ENCODE results near the gene SEC11A.
A peak's percentile ranks its signal among the peaks of the same experiment; 100 is the strongest.

The SEC11A gene

DNA sequence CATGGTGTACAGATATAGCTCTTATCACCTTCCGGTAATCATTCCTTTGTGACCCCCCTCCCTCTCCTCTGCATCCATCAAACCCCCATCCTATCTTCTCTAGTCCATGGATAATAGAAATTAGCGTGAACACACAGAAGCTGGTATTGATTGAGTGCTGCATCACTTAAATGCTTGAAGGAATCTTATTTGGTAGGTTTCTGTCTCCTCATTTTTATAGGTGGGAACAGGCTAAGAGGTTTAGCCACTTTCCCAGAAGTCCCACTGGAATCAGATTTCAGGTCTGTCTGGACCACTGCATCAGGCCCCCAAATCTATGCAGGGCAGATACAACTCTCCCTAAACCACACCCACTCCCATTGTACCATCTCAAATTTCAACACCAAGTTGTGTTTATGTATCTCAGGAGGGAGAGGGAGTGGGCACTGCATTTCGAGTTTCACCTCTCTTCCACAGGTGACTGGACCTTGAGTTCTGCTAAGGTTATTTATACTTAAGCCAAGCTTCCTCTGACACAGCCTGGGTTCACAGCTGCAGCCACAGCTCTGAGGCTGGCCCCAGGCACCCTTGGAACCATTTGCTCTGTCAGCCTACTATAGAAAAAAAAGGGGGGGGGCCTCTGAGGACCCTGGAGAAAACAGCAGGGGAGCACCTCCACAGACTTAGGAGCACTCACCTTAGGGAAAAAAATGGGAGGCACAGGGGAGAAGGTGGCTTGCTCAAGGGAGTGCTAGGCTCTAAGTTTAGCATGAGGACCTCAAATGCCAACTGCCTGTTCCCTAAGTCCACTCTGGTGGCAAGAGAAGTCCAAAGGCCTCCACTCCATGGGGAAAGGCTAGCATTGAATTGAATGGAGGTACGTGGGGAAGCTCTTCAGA, 55.8 kb downstream of the SEC11A start:
- DNase-seq (ENCODE audit: low read depth): no peak
- H3K4me3 ChIP-seq (ENCODE audit: low read depth, low read length): no peak overlapping the region
- TF ChIP-seq, protein P1, sequence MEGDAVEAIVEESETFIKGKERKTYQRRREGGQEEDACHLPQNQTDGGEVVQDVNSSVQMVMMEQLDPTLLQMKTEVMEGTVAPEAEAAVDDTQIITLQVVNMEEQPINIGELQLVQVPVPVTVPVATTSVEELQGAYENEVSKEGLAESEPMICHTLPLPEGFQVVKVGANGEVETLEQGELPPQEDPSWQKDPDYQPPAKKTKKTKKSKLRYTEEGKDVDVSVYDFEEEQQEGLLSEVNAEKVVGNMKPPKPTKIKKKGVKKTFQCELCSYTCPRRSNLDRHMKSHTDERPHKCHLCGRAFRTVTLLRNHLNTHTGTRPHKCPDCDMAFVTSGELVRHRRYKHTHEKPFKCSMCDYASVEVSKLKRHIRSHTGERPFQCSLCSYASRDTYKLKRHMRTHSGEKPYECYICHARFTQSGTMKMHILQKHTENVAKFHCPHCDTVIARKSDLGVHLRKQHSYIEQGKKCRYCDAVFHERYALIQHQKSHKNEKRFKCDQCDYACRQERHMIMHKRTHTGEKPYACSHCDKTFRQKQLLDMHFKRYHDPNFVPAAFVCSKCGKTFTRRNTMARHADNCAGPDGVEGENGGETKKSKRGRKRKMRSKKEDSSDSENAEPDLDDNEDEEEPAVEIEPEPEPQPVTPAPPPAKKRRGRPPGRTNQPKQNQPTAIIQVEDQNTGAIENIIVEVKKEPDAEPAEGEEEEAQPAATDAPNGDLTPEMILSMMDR (IDR thresholded peaks at IDR 0.05; ENCODE audit: control insufficient read depth, extremely low read depth, insufficient read depth): no peak

- no peak for DNase-seq (ENCODE audit: low read depth)
- peak overlapping the region; percentile 46 for H3K4me3 ChIP-seq (ENCODE audit: low read depth, low read length)
- TF ChIP-seq, protein P1 (IDR thresholded peaks at IDR 0.05; ENCODE audit: control insufficient read depth, extremely low read depth, insufficient read depth): no peak
These were observed 57.0 kb downstream of the SEC11A start for GRCh38 chr15:84658788-84659411.

DNA sequence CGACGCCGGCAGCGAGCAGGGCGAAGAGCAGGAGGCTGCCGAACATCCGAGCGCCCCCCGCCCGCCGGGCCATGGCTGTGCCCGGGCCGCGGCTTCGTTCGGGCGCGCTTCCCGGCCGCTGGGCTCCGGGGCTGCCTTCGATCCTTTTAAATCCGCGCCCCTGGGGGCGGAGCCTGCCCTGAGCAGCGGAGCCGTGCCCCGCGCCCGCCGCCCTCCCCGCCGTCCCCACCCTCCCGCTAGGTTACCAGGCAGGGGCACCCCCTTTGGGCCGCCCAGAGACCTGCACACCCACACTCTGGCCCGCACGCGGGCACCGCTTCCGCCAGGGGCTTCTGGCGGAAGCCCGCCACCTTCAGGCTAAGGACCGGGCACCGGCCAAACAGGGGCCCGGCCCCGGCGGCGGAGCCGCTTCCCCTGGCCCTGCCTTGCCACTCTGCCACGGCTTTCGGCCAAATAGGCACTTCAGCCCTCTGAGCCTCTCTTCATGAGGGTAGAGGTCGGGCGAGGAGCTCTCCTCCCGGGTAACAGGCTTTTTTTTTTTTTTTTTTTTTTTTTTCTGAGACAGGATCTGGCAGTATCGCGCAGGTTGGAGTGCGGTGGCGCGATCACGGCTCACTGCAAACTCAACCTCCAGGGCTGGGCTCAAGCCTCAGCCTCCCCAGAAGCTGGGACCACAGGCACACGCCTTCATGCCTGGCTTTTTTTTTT, 57.7 kb downstream of the SEC11A start, which contains the start of gene NMB:
TSS of gene NMB (minus strand) at position 120 of the 708 bp plus-strand sequence. CDS start at position 73, 47 bp downstream.
- no peak for DNase-seq (ENCODE audit: low read depth)
- TF ChIP-seq, protein P1 (IDR thresholded peaks at IDR 0.05; ENCODE audit: control insufficient read depth, extremely low read depth, insufficient read depth): peak; percentile 36
- H3K4me3 ChIP-seq (ENCODE audit: low read depth, low read length): peak within 1 kb of the TSS; percentile 46

- no peak for DNase-seq (ENCODE audit: low read depth)
- TF ChIP-seq, protein P1 (IDR thresholded peaks at IDR 0.05; ENCODE audit: control insufficient read depth, extremely low read depth, insufficient read depth): no peak
- H3K4me3 ChIP-seq (ENCODE audit: low read depth, low read length): peak overlapping the region; percentile 46
These were observed 58.2 kb downstream of the SEC11A start for GRCh38 chr15:84657748-84658079.

DNA sequence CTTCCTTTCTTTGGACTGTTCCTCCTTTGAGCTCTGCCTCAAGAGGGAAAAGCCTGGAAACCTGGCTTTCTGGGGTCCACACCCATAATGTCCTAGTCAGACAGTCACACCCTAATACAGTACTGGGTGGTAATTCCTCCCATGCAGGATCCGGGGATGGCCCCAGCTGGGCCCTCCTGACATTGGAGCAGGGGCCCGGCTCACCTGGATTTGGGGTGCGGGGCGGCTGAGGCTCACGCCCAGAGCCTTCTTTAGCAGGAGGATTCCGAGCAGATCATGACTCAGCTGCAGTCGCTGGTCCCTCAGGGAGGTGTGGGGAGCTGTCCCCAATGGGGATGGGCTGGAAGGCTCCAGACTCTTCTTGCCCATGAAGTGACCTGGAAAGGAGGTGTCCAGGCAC, 59.0 kb downstream of the SEC11A start:
- no peak overlapping the region for H3K4me3 ChIP-seq (ENCODE audit: low read depth, low read length)
- TF ChIP-seq, protein P1 (IDR thresholded peaks at IDR 0.05; ENCODE audit: control insufficient read depth, extremely low read depth, insufficient read depth): no peak
- no peak for DNase-seq (ENCODE audit: low read depth)

DNA sequence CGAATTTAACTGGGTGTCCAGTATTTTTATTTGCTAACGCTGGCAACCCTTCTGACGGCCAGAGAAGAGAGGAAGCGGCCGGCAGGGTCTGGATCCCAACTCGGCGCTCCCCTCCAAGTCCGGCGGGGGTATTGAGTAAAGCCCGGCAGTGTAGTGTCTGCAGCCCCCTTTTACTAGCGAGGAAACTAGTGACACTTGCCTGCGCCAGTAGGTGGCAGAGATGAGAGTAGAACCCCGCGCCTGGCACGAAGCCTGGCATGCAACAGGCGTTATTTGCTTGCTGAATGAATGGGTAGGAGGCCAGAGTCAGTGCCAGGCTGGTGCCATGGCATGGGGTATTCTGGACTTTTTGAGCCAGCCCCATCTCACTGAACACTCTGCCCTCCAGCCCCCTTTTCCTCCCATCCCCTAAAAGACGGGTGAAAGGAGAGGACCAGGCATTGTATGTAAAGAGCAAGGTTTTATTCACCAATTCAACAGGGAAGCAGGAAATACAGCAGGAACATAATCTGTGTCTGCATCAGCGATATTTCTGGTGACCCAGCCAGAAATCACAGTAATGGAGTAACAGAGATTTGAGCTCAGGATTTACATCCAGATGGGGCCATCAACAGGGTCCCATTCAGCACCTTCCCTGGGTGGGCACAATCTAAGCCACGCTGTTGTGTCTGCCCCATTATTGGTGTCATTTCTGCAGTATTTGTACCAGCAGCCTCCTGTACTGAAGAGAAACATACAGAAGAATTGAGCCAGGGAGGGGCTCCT, 61.1 kb downstream of the SEC11A start:
- TF ChIP-seq, protein P1 (IDR thresholded peaks at IDR 0.05; ENCODE audit: control insufficient read depth, extremely low read depth, insufficient read depth): peak; percentile 84
- DNase-seq (ENCODE audit: low read depth): peak; percentile 85
- peak overlapping the region; percentile 63 for H3K4me3 ChIP-seq (ENCODE audit: low read depth, low read length)
